Osteocyte (in vitro differentiated cells): Measurements from ENCODE around the gene AGAP5. TPM values are rescaled to one million over a fixed set of nuclear protein-coding genes. Genes with fewer than 3 reads are reported as not detected.
"Not testable (repeated sequence)": the region's sequence is repeated elsewhere in the genome, so short reads cannot be mapped to it uniquely, and the experiment has no call there.

Source experiments
- DNase-seq: peaks from one replicate; pipeline ENCODE4 v3.0.0; 2021; ENCODE audit warnings: mixed read lengths; ENCODE audit not compliant: unreplicated experiment; ENCODE audit errors: extremely low spot score
- H3K27ac Mint-ChIP-seq: one replicate; pipeline ENCODE4 v1.8.0; 2021; ENCODE audit warnings: mild to moderate bottlenecking, mixed read lengths; ENCODE audit not compliant: unreplicated experiment
- H3K27me3 Mint-ChIP-seq: one replicate; pipeline ENCODE4 v1.8.0; 2021; ENCODE audit warnings: mixed read lengths; ENCODE audit not compliant: unreplicated experiment
- H3K36me3 Mint-ChIP-seq: one replicate; pipeline ENCODE4 v1.8.0; 2021; ENCODE audit warnings: mixed read lengths; ENCODE audit not compliant: unreplicated experiment
- H3K4me1 Mint-ChIP-seq: one replicate; pipeline ENCODE4 v1.8.0; 2021; ENCODE audit warnings: mixed read lengths; ENCODE audit not compliant: unreplicated experiment
- H3K4me3 Mint-ChIP-seq: one replicate; pipeline ENCODE4 v1.8.0; 2021; ENCODE audit warnings: mild to moderate bottlenecking, moderate library complexity, mixed read lengths; ENCODE audit not compliant: unreplicated experiment
- H3K9me3 Mint-ChIP-seq: one replicate; pipeline ENCODE4 v1.8.0; 2021; ENCODE audit warnings: mixed read lengths; ENCODE audit not compliant: unreplicated experiment
- total RNA-seq: library from RNA; stranded (reverse); gene quantifications from 2 replicates; pipeline ENCODE4 v1.2.1, GENCODE V29; 2021
- TF ChIP-seq, protein P1 (sequence below): fragments of 200-600 bp; sonication (generic); IDR thresholded peaks from 2 replicates; pipeline ENCODE4 v1.5.0; 2021; ENCODE audit warnings: antibody characterized with exemption, mild to moderate bottlenecking, moderate library complexity

Gene AGAP5
- total RNA-seq, 1 donor from 2014 or later = 5.9 TPM

DNA sequence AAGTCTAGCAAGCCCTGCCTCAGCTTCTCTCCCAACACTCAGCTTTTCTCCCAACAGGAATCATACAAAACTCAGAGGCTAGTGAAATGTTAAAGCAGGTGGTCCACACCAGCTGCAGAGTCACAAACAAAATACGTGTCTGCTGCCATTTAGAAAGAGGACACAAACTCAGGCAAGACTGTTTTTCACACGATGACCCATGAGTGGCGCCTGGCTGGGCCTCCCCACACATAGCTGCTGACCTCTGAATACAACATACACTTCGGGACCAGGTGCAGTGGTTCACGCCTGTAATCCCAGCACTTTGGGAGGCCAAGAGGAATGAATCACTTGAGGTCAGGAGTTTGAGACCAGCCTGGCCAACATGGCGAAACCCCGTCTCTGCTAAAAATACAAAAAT is 35.2 kb downstream of the AGAP5 start:
- H3K9me3 Mint-ChIP-seq, H3K4me3 Mint-ChIP-seq, H3K27me3 Mint-ChIP-seq, DNase-seq, H3K36me3 Mint-ChIP-seq, H3K27ac Mint-ChIP-seq: not testable (repeated sequence)
- H3K4me1 Mint-ChIP-seq = peaks cover 17% of the 10 kb centered on the region

DNA sequence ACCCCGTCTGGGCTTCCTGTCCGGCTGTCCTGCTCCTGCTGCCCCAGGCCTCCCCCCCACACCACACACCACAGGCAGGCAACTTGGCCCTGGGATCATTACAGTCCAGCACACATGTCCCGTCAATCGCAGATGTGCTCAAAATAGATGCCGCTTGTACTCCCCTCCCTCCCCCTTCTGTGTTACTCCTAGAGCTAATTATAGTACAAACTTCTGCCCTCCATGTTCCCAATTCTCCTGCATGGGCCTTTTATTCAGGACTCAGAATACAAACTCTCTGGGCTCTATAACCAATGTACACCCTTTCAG is 42.0 kb downstream of the AGAP5 start, which contains the start of gene SYNPO2L:
Gene SYNPO2L, minus strand, starts transcription at position 40 of the 309 bp plus-strand sequence. CDS start 107 bp downstream, outside the sequence.
- Mint-ChIP-seq H3K27ac (no peak within 1 kb of the TSS), H3K4me1 (peaks cover 10% of the 10 kb centered on the region), H3K36me3 (no peaks in the 10 kb centered on the region), H3K4me3 (no peak within 1 kb of the TSS), H3K9me3 (no peaks in the 10 kb centered on the region), H3K27me3 (no peaks in the 10 kb centered on the region)
- TF ChIP-seq, protein P1, sequence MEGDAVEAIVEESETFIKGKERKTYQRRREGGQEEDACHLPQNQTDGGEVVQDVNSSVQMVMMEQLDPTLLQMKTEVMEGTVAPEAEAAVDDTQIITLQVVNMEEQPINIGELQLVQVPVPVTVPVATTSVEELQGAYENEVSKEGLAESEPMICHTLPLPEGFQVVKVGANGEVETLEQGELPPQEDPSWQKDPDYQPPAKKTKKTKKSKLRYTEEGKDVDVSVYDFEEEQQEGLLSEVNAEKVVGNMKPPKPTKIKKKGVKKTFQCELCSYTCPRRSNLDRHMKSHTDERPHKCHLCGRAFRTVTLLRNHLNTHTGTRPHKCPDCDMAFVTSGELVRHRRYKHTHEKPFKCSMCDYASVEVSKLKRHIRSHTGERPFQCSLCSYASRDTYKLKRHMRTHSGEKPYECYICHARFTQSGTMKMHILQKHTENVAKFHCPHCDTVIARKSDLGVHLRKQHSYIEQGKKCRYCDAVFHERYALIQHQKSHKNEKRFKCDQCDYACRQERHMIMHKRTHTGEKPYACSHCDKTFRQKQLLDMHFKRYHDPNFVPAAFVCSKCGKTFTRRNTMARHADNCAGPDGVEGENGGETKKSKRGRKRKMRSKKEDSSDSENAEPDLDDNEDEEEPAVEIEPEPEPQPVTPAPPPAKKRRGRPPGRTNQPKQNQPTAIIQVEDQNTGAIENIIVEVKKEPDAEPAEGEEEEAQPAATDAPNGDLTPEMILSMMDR = no peak
- no peak for DNase-seq

DNA sequence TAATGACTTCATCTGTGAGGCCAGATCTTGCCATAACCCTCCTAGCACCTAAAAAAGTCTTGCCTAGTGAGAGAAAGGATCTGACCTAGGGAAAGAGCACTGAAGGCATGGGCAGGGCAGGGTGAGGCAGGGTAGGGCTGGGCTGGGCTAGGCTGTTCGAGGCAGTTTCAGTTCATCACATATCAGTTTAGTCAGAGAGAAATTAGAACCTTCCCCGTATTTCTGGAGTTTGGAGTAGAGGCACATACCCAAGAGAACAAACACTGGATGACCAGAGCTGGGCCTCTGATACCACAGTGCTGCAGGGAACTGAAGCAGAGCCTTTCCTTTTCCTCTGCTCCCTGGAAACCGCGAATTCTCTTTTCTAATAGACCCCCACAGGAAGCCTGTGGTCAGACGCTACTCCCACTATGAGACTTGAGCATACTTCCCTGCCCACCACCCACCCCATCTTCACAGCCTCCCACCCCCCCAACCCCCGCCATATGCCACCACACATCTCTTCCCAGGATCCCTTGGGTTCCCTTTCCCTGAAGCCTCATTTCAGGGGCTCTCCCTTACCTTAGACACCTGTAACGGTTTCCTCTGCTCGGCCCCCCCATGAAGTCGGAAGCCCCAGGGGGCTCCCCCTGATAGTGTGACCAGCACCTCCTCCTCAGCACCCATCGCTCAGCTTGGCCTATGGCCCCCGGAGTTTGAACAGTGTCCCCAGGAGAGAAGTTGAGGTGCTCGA is 42.5 kb downstream of the AGAP5 start:
- H3K4me1 Mint-ChIP-seq = peaks cover 6% of the 10 kb centered on the region
- H3K4me3 Mint-ChIP-seq = no peak overlapping the region
- H3K36me3 Mint-ChIP-seq = no peaks in the 10 kb centered on the region
- no peaks in the 10 kb centered on the region for H3K27me3 Mint-ChIP-seq
- no peak overlapping the region for H3K27ac Mint-ChIP-seq
- H3K9me3 Mint-ChIP-seq = no peaks in the 10 kb centered on the region
- DNase-seq = no peak
- TF ChIP-seq, protein P1 = no peak

DNA sequence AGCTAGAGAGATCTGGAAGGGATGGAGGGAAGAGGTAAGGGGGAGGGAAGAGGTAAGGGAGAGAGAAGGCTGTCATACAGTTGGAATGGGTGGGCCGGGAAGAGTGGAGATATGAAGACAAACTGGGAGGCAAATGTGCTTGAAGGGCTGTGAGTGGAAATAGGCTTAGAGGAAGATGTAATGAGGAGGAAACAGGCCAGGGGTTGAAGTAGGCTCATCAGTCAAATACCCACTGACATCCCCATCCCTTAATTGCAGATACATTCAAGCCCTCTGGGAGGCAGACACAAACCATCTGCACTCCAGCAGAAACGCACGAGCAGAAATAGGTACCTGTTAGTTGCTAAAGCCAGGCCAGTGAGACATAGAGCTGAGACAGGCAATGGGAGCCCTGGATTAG is 44.2 kb downstream of the AGAP5 start:
- Mint-ChIP-seq H3K36me3 (no peaks in the 10 kb centered on the region), H3K4me3 (no peak overlapping the region), H3K27ac (no peak overlapping the region), H3K4me1 (no peaks in the 10 kb centered on the region), H3K9me3 (no peaks in the 10 kb centered on the region), H3K27me3 (no peaks in the 10 kb centered on the region)
- TF ChIP-seq, protein P1 = no peak
- DNase-seq = no peak

DNA sequence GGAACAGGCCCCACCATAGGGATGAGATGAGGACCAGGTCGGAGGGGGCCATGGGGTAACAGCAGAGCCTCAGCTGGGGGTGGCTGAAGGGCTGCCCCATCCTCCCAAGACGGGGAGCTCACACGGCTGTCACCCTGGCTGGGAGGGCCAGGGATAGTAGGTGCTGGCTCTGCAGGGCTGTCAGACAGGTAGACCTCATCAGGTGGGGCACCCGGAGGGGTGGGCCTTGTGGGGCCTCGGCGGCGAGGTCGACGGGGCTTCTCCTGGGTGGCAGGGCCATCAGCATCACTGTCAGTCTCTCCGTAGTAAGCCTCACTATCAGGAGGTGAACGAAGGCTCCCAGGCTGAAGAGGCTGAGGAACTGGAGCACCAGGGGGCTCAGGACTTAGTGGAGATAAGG is 44.7 kb downstream of the AGAP5 start:
- no peaks in the 10 kb centered on the region for H3K27me3 Mint-ChIP-seq
- no peak overlapping the region for H3K27ac Mint-ChIP-seq
- no peak for DNase-seq
- H3K4me1 Mint-ChIP-seq = no peaks in the 10 kb centered on the region
- TF ChIP-seq, protein P1 = no peak
- H3K36me3 Mint-ChIP-seq = no peaks in the 10 kb centered on the region
- no peak overlapping the region for H3K4me3 Mint-ChIP-seq
- no peaks in the 10 kb centered on the region for H3K9me3 Mint-ChIP-seq
